Activated naive CD8-positive, alpha-beta T cell treated with anti-CD3 and anti-CD28 coated beads, Interleukin-2, amount 10 ng/mL, durations not matched to agents 7 days and 5 days (primary cell): ENCODE results near the gene PDE6B. TPM values are rescaled to one million over a fixed set of nuclear protein-coding genes. Genes with fewer than 3 reads are reported as not detected.
"Not testable (repeated sequence)": the region's sequence is repeated elsewhere in the genome, so short reads cannot be mapped to it uniquely, and the experiment has no call there.

Source experiments
- ATAC-seq: fragments of 150-1000 bp; cut with Tn5 transposase; one replicate; pipeline ENCODE4 v1.10.0; 2021; ENCODE audit warnings: low read depth, moderate library complexity
- POLR2A ChIA-PET: fragments of 350-600 bp; sonication (Branson Sonifier 250); formaldehyde crosslinking; loops from one replicate; lab custom pipeline; 2021; ENCODE audit warnings: antibody characterized with exemption; lab: Charles Lee
- DNase-seq: peaks from one replicate; pipeline ENCODE4 v3.0.0; 2021
- H3K27ac Mint-ChIP-seq: one replicate; pipeline ENCODE4 v1.8.0; 2022; ENCODE audit warnings: mild to moderate bottlenecking, mixed read lengths
- H3K27me3 Mint-ChIP-seq: one replicate; pipeline ENCODE4 v1.8.0; 2022; ENCODE audit warnings: mild to moderate bottlenecking, moderate library complexity, mixed read lengths
- H3K36me3 Mint-ChIP-seq: one replicate; pipeline ENCODE4 v1.8.0; 2021; ENCODE audit warnings: mild to moderate bottlenecking, mixed read lengths
- H3K4me1 Mint-ChIP-seq: one replicate; pipeline ENCODE4 v1.8.0; 2021; ENCODE audit warnings: mixed read lengths
- H3K4me3 Mint-ChIP-seq: one replicate; pipeline ENCODE4 v1.8.0; 2022; ENCODE audit warnings: mild to moderate bottlenecking, moderate library complexity, mixed read lengths
- H3K9me3 Mint-ChIP-seq: one replicate; pipeline ENCODE4 v1.8.0; 2021; ENCODE audit warnings: mixed read lengths
- total RNA-seq, 2 experiments: library from RNA; stranded (reverse); gene quantifications; one replicate each; pipeline ENCODE4 v1.2.3, GENCODE V29; 2021

PDE6B gene
- total RNA-seq, 2 experiments from 2014 or later: 16.6 to 23.2 TPM

DNA sequence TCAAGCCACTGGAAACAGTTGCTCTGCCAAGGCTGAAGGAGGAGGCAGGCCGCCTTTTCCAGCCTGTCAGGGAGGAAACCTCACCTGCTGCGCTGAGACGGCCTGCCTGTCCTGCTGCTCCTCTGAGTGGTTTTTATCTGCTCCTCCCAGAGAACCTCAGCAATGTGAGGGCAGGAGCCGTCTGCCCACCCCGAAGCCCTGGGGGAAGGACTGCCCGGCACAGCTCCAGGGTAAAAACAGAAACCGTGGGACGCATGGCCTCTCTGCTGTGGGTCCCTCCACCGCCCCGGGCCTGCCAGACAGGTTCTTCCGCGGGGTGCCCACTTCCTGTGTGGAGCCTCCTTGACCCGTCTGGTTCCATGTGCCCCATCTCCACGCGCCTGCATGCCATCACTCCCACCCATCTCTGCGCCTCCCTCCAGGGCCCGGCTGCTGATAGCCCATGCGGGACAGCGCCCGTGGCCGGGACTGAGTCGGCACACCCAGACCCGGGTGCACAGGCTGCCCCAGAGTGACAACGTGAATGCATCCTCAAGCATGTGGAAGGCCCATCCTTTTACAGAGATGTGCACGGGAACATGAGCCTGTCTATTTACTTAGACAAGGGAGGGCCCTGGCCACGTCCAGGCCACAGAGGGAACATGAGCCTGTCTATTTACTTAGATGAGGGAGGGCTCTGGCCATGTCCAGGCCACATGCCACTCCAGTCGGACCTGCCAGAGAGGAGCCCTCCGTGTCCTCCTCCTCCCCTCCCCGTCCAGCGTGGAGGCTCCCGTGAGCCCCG lies 67.6 kb downstream of the PDE6B start:
- Mint-ChIP-seq H3K27ac (no peak overlapping the region), H3K4me3 (no peak overlapping the region), H3K4me1 (no peaks in the 10 kb centered on the region), H3K27me3 (peaks cover 6% of the 10 kb centered on the region), H3K36me3 (no peaks in the 10 kb centered on the region), H3K9me3 (no peaks in the 10 kb centered on the region)
- DNase-seq (no peak), ATAC-seq (no peak)
- POLR2A ChIA-PET: no interaction called here

DNA sequence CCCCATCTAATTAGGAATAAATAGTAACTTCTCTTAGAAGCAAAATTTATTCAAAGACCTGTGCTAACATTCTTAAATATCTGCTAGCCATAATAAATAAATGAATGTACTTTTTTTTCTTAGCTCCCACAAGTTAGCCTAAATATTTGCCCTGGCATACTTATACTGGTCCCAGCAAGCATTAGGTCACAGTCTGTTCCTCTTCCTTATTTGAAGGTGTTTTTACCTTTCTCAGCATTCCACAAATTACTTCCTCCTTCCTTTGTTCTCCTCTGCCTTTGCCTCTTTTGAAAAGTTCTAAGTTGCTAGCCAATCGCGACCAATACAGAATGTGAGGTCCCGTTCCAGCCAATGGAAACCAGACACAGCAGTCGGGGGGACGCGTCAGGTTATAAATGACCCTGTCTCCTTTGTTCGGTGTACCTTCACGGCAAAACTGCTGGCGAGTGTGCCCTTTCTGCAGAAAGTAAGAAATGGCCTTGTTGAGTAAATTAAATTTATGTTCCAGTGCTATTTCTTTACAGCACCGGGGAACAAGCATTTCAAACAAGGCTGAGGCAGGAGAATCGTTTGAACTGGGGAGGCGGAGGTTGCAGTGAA lies 69.1 kb downstream of the PDE6B start:
- H3K9me3 Mint-ChIP-seq, POLR2A ChIA-PET, ATAC-seq, H3K27ac Mint-ChIP-seq, H3K4me3 Mint-ChIP-seq, DNase-seq, H3K4me1 Mint-ChIP-seq, H3K36me3 Mint-ChIP-seq, H3K27me3 Mint-ChIP-seq: not testable (repeated sequence)

DNA sequence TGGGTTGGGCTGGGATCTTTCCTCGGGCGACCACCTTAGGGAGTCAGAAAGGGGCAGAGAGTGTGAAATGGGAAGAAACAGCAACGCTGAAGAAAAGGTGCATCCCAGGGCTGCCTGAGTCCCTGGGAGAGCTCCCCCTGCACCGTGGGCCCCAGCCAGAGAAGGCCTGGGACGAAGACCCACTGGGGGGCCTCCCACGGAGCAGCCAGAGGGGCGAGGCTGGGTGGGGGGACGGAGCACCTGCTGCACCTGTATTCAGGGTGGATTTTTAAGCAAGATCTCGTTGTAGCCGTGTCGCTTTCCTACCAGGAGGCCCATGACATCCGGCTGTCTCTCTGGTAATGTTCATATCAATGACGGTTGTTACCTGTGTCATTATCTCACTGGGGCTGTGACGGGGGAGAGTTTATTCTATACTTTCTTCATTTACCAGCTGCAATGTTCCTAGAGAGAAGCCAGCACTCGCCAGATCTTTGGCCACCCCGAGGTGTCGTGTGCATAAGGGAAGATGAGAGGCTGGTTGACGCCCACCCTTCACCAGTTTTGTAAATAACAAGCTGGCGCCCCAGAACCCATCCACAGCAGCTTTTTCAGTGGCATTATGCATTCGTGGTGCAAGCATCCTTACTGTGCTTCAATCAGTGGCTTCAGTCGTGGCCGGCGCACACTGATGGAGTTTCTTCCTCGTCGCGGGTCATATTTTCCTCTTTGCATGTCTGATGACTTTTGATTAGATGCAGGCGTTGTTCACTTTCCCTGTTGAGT lies 74.6 kb downstream of the PDE6B start:
- no peaks in the 10 kb centered on the region for H3K36me3 Mint-ChIP-seq
- ATAC-seq (no peak), DNase-seq (no peak)
- peaks cover 4% of the 10 kb centered on the region for H3K27me3 Mint-ChIP-seq
- peak overlapping the region; percentile 97 for H3K27ac Mint-ChIP-seq
- POLR2A ChIA-PET: interaction anchor here (0.9 to 2.0 kb wide), 4 partner anchors 19 to 82 kb away, joined by 4 to 9 read pairs (median 6); partner anchors contain the start of genes ATP5ME and MYL5
- H3K4me1 Mint-ChIP-seq: peaks cover 7% of the 10 kb centered on the region
- no peaks in the 10 kb centered on the region for H3K9me3 Mint-ChIP-seq
- H3K4me3 Mint-ChIP-seq: no peak overlapping the region

DNA sequence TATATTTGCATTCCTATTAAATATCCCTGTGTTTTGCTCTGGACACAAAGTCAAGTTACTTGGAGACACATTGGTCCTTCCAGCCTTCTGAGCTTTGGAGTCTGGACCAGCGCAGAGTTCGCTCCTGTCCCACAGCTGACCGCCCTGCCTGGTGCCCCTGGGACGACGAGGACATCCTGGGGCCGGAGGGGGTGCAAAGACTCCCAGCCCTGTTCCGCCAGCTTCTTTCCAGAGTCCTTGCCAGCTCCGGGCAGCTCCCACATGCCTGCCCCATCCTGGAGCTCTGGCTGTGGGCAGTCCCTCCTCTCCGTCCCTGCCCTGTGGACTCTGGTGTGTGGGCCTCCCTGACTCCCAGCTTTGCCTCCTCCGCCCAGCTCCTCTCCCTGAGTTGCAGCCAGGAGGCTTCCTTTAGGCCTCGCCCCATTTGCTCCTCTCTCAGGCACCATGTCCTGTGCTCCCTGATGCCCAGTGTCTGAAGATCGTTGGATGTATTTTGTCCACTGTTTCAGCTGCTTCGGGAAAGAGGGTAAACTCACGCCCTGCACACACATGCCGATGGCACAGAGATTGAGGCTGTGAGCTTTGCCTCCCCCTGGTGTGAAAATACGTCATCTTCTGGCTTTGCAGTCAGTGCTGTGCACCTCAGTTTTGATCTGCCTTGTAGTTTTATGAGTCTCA lies 75.4 kb downstream of the PDE6B start:
- DNase-seq: no peak
- Mint-ChIP-seq H3K36me3 (no peaks in the 10 kb centered on the region), H3K4me1 (peaks cover 10% of the 10 kb centered on the region), H3K27me3 (peaks cover under 1% of the 10 kb centered on the region), H3K27ac (peak overlapping the region; percentile 97), H3K9me3 (no peaks in the 10 kb centered on the region), H3K4me3 (no peak overlapping the region)
- POLR2A ChIA-PET: interaction anchor here (2.0 kb wide), 1 partner anchor 26 kb away, joined by 9 read pairs; the partner anchor contains the start of genes ATP5ME and MYL5
- ATAC-seq: no peak

DNA sequence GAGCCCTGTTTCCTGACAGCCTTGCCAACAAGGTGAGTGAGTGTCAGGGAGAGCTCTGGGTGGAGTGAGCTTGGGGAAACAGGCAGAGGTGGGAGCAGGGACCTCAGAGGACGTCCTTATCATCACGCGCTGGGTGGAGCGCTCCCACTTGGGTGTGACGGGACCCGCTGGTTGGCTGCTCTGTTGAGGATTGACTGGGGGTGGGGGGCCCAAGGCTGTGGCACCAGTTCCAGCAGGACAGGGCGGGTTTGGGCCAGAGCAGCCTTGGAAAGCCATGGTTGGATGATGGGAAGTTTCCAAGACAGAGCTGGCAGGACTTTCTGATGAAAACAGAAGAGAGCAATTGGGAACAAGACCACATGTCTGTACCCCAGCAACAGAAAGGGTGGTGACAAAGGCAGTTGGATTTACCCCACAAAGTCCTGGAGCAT lies 77.3 kb downstream of the PDE6B start:
- peaks cover 10% of the 10 kb centered on the region for H3K4me1 Mint-ChIP-seq
- no peaks in the 10 kb centered on the region for H3K9me3 Mint-ChIP-seq
- no peaks in the 10 kb centered on the region for H3K27me3 Mint-ChIP-seq
- POLR2A ChIA-PET: no interaction called here
- no peaks in the 10 kb centered on the region for H3K36me3 Mint-ChIP-seq
- no peak for DNase-seq
- H3K4me3 Mint-ChIP-seq: no peak overlapping the region
- no peak for ATAC-seq
- no peak overlapping the region for H3K27ac Mint-ChIP-seq

DNA sequence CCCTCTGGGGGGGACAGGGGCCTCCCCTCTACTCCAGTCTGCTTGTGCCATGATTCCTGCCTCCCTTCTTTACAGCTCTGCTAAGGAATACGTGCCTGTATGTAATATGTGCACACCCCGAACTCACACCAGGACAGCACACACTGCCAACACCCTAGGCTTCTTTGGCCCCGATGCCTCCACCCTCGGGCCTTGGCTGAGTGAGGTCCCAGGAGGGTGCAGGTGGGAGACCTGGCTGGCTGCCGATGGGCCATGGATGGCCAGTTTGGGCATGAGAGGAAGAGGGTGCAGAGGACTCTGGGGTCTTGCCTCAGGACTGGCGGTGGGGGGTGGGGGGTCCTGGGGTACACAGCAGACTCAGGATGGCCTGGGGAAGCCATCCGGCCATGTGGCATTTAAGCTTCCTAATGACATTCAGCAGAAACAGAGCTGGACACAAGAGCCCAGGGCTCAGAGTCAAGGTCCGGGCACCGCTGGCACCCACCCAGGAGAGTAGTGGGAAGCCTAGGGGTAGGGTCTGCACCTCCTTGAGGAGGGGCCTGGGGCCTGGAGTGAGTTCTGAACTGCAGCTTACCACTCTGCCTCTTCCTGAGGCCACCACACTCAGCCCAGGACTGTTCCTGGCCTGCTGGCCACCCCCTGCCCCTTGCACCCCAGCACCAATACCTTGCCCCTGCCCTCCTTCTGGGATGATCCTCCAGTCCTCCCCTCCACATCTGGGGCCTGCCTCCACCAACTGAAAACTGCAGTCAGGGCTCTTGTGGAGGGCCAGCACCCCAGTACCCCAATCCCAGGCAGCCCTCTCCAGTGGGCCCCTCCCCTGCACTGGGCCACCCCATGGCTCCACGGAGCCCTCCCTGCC lies 78.2 kb downstream of the PDE6B start:
- Mint-ChIP-seq H3K4me1 (peaks cover 11% of the 10 kb centered on the region), H3K4me3 (no peak overlapping the region), H3K9me3 (no peaks in the 10 kb centered on the region), H3K36me3 (peaks cover under 1% of the 10 kb centered on the region), H3K27ac (no peak overlapping the region), H3K27me3 (no peaks in the 10 kb centered on the region)
- DNase-seq (no peak), ATAC-seq (no peak)
- POLR2A ChIA-PET: no interaction called here

DNA sequence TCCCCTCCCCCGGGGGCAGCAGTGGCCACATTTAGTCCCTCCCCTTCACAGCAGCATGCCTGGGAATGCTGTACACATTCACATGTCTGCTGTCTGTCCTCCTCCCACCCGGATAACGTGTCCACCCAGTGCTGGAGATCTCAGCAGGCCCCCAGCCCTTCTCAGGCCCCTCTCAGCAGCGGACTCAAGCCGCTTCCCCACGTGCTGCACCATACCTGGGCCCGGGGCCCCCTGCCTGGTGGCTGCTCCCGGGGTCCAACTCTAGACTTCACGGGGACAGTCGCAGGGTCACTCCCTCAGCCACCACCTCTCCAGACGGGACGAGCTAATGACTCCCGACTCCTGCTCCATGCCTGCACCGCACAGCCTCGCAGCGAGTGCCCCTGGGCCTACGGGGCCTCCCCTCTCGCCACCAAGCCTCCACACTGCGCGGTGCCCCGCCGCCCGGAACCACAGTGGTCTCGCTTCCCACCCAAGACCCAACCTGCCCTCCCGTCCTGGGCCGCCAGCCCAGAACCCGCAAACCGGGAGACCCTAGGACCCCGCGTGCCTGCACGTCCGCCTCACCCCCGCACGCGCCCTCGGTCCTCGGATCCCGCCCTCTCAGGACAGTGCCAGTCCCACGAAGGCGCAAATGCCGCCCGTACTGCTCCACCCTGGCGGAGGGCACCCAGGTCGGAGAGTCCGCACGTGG lies 79.0 kb downstream of the PDE6B start:
- H3K9me3 Mint-ChIP-seq: no peaks in the 10 kb centered on the region
- POLR2A ChIA-PET: no interaction called here
- no peak overlapping the region for H3K27ac Mint-ChIP-seq
- H3K36me3 Mint-ChIP-seq: peaks cover 6% of the 10 kb centered on the region
- ATAC-seq: no peak
- H3K4me1 Mint-ChIP-seq: peaks cover 15% of the 10 kb centered on the region
- DNase-seq: no peak
- H3K27me3 Mint-ChIP-seq: no peaks in the 10 kb centered on the region
- no peak overlapping the region for H3K4me3 Mint-ChIP-seq

DNA sequence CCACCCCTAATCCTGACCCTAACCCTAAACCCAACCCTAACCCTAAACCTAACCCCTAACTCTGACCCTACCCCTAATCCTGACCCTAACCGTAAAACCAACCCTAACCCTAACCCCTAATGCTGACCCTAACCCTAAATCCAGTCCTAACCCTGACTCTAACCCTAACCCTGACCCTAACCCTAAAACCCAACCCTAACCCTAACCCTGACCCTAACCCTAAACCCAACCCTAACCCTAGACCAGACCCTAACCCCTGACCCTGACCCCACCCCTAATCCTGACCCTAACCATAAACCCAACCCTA lies 79.6 kb downstream of the PDE6B start:
- H3K4me1 Mint-ChIP-seq: peaks cover 18% of the 10 kb centered on the region
- POLR2A ChIA-PET: no interaction called here
- peaks cover 10% of the 10 kb centered on the region for H3K36me3 Mint-ChIP-seq
- DNase-seq: no peak
- H3K4me3 Mint-ChIP-seq: peak overlapping the region; percentile 84
- H3K27me3 Mint-ChIP-seq: no peaks in the 10 kb centered on the region
- H3K9me3 Mint-ChIP-seq: no peaks in the 10 kb centered on the region
- ATAC-seq: no peak
- peak overlapping the region; percentile 84 for H3K27ac Mint-ChIP-seq

DNA sequence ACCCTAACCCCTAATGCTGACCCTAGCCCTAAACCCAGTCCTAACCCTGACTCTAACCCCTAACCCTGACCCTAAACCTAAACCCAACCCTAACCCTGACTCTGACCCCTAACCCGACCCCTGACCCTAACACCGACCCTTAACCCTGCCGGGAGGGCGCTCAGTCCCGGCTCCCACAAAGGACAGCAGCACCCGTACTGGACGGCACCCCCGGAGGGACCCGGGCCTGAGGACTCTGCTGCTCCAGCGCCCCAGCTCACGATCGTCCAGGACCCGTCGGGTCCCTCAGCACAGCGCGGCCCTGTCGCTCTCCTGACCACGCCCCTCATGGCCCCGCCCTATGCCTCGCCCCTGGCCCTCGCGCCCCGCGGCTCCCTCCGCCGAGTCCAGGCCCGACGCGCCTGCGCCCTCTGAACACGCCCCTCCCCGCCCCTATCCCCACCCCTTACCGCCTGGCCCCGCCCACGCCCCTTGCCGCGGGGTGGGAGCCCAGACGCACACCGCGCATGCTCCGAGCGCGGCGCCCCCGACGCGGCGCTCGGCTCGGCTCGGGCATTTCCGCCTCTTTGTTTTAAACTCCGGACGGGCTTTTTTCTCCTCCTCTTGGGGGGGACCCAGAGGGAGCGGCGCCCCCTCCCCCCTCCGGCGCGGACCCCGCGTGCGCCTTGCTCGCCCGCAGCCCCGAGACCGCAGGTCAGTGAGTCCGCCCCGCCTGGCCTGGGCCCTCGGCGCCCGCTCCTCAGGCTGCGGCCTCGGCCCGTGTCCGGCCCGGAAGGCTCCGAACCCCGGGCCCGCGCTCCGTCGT lies 80.1 kb downstream of the PDE6B start, which contains the start of gene PCGF3:
Gene PCGF3, plus strand, starts transcription at position 555 of the 805 bp plus-strand sequence. CDS start 27,849 bp downstream, outside the sequence.
- ATAC-seq (peak; percentile 96), DNase-seq (peak; percentile 98)
- peaks cover 16% of the 10 kb centered on the region for H3K36me3 Mint-ChIP-seq
- H3K9me3 Mint-ChIP-seq: no peaks in the 10 kb centered on the region
- H3K4me1 Mint-ChIP-seq: peaks cover 15% of the 10 kb centered on the region
- POLR2A ChIA-PET: no interaction called here
- no peaks in the 10 kb centered on the region for H3K27me3 Mint-ChIP-seq
- peak within 1 kb of the TSS; percentile 84 for H3K27ac Mint-ChIP-seq
- peak within 1 kb of the TSS; percentile 84 for H3K4me3 Mint-ChIP-seq

DNA sequence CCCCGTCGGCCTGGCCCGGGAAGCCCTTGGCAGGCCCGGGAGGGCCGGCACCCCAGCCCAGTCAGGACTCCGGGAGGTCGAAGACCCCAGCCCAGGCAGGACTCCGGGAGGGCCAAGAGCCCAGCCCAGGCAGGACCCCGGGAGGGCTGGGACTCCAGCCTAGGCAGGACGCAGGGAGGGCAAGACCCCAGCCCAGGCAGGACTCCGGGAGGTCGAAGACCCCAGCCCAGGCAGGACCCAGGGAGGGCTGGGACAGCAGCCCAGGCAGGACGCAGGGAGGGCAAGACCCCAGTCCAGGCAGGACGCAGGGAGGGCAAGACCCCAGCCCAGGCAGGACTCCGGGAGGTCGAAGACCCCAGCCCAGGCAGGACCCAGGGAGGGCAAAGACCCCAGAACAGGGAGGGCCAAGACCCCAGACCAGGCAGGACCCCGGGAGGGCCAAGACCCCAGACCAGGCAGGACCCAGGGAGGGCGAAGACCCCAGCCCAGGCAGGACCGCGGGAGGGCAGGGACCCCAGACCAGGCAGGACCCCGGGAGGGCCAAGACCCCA lies 80.8 kb downstream of the PDE6B start:
- DNase-seq, H3K27me3 Mint-ChIP-seq, POLR2A ChIA-PET, ATAC-seq, H3K27ac Mint-ChIP-seq, H3K9me3 Mint-ChIP-seq: not testable (repeated sequence)
- Mint-ChIP-seq H3K4me1 (peaks cover 15% of the 10 kb centered on the region), H3K4me3 (peak overlapping the region; percentile 84), H3K36me3 (peaks cover 16% of the 10 kb centered on the region)

DNA sequence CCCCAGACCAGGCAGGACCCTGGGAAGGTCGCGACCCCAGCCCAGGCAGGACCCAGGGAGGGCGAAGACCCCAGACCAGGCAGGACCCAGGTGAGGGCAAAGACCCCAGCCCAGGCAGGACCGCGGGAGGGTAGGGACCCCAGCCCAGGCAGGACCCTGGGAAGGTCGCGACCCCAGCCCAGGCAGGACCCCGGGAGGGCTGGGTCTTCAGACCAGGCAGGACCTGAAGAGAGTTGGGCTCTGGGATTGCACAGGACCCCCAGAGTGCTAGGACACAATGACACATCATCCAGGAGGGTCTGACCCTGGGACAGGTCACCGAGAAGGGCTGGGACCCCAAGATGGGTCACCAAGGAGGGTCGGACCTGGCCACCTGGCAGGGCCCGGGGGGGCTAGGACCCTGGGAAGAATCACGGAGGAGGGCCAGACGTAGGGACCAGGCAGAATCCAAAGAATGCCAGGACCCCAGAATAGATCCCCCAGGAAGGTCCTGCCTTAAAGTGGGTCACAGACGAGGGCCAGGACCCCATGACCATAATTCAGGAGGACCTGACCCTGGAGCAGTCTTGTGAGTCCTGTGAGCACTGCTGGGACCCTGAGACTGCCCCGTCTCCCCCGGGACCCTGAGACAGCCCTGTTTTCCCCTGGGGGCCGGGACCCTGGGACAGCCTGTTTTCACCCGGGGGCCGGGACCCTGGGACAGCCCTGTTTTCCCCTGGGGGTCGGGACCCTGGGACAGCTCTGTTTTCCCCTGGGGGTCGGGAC lies 81.6 kb downstream of the PDE6B start:
- Mint-ChIP-seq H3K9me3 (no peaks in the 10 kb centered on the region), H3K4me1 (peaks cover 15% of the 10 kb centered on the region), H3K27ac (no peak overlapping the region), H3K4me3 (no peak overlapping the region), H3K36me3 (peaks cover 16% of the 10 kb centered on the region), H3K27me3 (no peaks in the 10 kb centered on the region)
- POLR2A ChIA-PET: no interaction called here
- DNase-seq (no peak), ATAC-seq (no peak)
